Measurements from ENCODE around the gene RBM22. TPM values are rescaled to one million over a fixed set of nuclear protein-coding genes. Genes with fewer than 3 reads are reported as not detected.

The RBM22 gene
- 19.0 and 24.9 TPM in 2 replicates for total RNA-seq

DNA sequence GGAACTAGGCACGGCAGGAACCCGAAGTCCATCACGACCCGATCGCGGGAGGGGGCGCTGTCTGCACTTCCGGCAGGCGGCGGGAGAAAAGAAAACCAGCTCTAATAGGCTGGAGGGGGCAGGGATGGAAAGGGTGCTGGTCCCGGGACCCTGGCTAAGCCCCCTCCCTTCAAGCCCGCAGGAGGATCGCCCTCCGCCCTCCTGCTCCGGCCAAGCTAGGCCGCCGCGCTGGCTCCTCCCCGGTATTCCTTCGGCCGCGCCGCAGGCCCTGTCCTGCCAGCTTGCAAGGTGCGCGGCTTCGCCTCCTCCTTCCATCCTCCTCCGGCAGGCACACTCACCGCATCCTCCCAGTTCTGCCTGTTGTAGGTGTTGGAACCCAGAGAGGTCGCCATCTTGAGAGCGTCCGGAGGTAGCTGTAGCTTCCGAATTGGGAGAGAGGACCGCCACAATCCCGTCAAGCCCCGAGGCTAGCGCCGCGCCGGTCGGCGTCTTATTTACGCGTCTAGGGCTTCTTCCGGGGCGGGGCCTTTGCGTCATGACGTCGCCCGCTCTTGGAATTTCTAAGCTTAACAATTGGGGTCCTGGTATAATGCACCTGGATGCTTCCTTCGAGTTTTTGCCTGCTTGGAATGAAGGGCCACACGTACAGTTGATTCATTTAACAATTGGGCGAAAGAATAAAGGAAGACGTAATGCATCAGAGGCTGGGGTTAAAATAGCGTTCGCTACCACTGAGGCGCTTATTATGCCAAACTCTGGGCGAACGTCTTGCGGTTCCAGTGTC, at the start of gene RBM22:
Gene RBM22 (minus strand): TSS at position 469 of the 784 bp plus-strand sequence. CDS start 77 bp downstream, at position 392.

DNA sequence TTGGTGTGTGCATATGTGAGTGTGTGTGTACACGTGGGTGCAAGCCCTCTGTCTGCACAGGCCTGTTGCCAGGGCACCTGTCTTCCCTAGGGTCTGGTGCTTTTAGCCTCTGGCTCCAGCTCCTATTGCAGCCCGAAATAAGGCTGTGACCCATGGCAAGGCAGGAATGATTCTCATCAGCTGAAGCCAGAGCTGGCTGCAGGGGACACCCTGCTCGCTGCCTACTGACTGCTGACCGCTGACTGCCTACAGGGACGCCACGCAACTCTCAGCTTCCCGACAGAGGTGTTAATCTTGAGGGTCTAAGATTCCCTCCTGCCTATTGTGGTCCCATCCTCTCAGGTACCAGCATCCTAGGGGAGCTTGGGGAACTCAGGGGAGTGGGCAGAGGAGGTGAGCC, 39.8 kb downstream of the RBM22 start, which contains the start of gene MYOZ3:
Gene MYOZ3 (plus strand): TSS at position 166 of the 400 bp plus-strand sequence. CDS start 1,691 bp downstream, outside the sequence.

Other genes with a start within 250 kb of the RBM22 start
- gene NDST1, start 192.9 kb downstream of the RBM22 start, total RNA-seq, result 33.4 and 39.5 TPM in 2 replicates
- gene SYNPO, start 60.4 kb downstream of the RBM22 start, total RNA-seq, result 0.50 and 0.89 TPM in 2 replicates
- 0.22 TPM in 1 of 2 replicates, not detected in the other for gene MYOZ3, start 39.8 kb downstream of the RBM22 start, total RNA-seq
- 53.5 and 54.5 TPM in 2 replicates for gene DCTN4, start 58.0 kb upstream of the RBM22 start, total RNA-seq
- 44.7 and 79.4 TPM in 2 replicates for gene SMIM3, start 77.7 kb upstream of the RBM22 start, total RNA-seq
- gene IRGM, start 145.5 kb upstream of the RBM22 start, total RNA-seq, result 0.12 and 0.22 TPM in 2 replicates
- 8.4 and 9.0 TPM in 2 replicates for gene ZNF300, start 203.9 kb upstream of the RBM22 start, total RNA-seq